Measurements from ENCODE around the gene CCDC33.

CCDC33 gene

GRCh38 chr15:74259292-74259648, 23.1 kb downstream of the CCDC33 start:
- H3K4me3 ChIP-seq (ENCODE audit: low read length) = no peak overlapping the region
- no peaks in the 10 kb centered on the region for H4K20me1 ChIP-seq (ENCODE audit: insufficient read depth, low read length)
- H3K9me3 ChIP-seq (replicated peaks; ENCODE audit: insufficient read depth, low read length) = no peaks in the 10 kb centered on the region
- H3K36me3 ChIP-seq (replicated peaks; ENCODE audit: insufficient read depth, low read length) = no peaks in the 10 kb centered on the region
- H3K9ac ChIP-seq (ENCODE audit: low read length) = no peak overlapping the region
- no peak overlapping the region for H3K27ac ChIP-seq (ENCODE audit: low read length)
- DNase-seq = no peak
- H3K9me2 ChIP-seq (replicated peaks; ENCODE audit: insufficient read depth, low read length) = no peaks in the 10 kb centered on the region
- no peaks in the 10 kb centered on the region for H3F3A ChIP-seq (ENCODE audit: insufficient read depth, low read length)
- H3K4me1 ChIP-seq (ENCODE audit: low read length) = no peaks in the 10 kb centered on the region
- H3K27me3 ChIP-seq (replicated peaks; ENCODE audit: insufficient read depth, low read length) = peaks cover 96% of the 10 kb centered on the region
- H2AFZ ChIP-seq (ENCODE audit: low read length) = no peak overlapping the region
- H3K4me2 ChIP-seq (ENCODE audit: low read depth, low read length) = no peak overlapping the region
- no peaks in the 10 kb centered on the region for H3K79me2 ChIP-seq (ENCODE audit: low read length)
- TF ChIP-seq EZH2phosphoT487 (IDR thresholded peaks at IDR 0.05; ENCODE audit: low read length) (no peak), EZH2 (optimal IDR thresholded peaks at IDR 0.05; ENCODE audit: low read depth, low read length) (no peak)
- TF ChIP-seq, protein P1, sequence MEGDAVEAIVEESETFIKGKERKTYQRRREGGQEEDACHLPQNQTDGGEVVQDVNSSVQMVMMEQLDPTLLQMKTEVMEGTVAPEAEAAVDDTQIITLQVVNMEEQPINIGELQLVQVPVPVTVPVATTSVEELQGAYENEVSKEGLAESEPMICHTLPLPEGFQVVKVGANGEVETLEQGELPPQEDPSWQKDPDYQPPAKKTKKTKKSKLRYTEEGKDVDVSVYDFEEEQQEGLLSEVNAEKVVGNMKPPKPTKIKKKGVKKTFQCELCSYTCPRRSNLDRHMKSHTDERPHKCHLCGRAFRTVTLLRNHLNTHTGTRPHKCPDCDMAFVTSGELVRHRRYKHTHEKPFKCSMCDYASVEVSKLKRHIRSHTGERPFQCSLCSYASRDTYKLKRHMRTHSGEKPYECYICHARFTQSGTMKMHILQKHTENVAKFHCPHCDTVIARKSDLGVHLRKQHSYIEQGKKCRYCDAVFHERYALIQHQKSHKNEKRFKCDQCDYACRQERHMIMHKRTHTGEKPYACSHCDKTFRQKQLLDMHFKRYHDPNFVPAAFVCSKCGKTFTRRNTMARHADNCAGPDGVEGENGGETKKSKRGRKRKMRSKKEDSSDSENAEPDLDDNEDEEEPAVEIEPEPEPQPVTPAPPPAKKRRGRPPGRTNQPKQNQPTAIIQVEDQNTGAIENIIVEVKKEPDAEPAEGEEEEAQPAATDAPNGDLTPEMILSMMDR (IDR thresholded peaks at IDR 0.05; ENCODE audit: low read length) = no peak

GRCh38 chr15:74259821-74260607, 23.9 kb downstream of the CCDC33 start:
- H3K36me3 ChIP-seq (replicated peaks; ENCODE audit: insufficient read depth, low read length) = no peaks in the 10 kb centered on the region
- H3K4me3 ChIP-seq (ENCODE audit: low read length) = no peak overlapping the region
- peaks cover 99% of the 10 kb centered on the region for H3K27me3 ChIP-seq (replicated peaks; ENCODE audit: insufficient read depth, low read length)
- H3K9ac ChIP-seq (ENCODE audit: low read length) = no peak overlapping the region
- H3K27ac ChIP-seq (ENCODE audit: low read length) = no peak overlapping the region
- no peaks in the 10 kb centered on the region for H4K20me1 ChIP-seq (ENCODE audit: insufficient read depth, low read length)
- no peak for TF ChIP-seq EZH2 (optimal IDR thresholded peaks at IDR 0.05; ENCODE audit: low read depth, low read length)
- TF ChIP-seq EZH2phosphoT487 (IDR thresholded peaks at IDR 0.05; ENCODE audit: low read length) = no peak
- TF ChIP-seq, protein P1 (IDR thresholded peaks at IDR 0.05; ENCODE audit: low read length) = no peak
- H3K9me2 ChIP-seq (replicated peaks; ENCODE audit: insufficient read depth, low read length) = no peaks in the 10 kb centered on the region
- no peaks in the 10 kb centered on the region for H3K79me2 ChIP-seq (ENCODE audit: low read length)
- no peaks in the 10 kb centered on the region for H3K9me3 ChIP-seq (replicated peaks; ENCODE audit: insufficient read depth, low read length)
- no peak overlapping the region for H3K4me2 ChIP-seq (ENCODE audit: low read depth, low read length)
- DNase-seq = no peak
- H2AFZ ChIP-seq (ENCODE audit: low read length) = no peak overlapping the region
- no peaks in the 10 kb centered on the region for H3F3A ChIP-seq (ENCODE audit: insufficient read depth, low read length)
- H3K4me1 ChIP-seq (ENCODE audit: low read length) = no peaks in the 10 kb centered on the region

GRCh38 chr15:74261041-74261440, 24.9 kb downstream of the CCDC33 start:
- H3K9me2 ChIP-seq (replicated peaks; ENCODE audit: insufficient read depth, low read length) = no peaks in the 10 kb centered on the region
- no peaks in the 10 kb centered on the region for H4K20me1 ChIP-seq (ENCODE audit: insufficient read depth, low read length)
- no peak overlapping the region for H3K4me2 ChIP-seq (ENCODE audit: low read depth, low read length)
- no peak for TF ChIP-seq EZH2 (optimal IDR thresholded peaks at IDR 0.05; ENCODE audit: low read depth, low read length)
- H3F3A ChIP-seq (ENCODE audit: insufficient read depth, low read length) = no peaks in the 10 kb centered on the region
- no peak overlapping the region for H3K9ac ChIP-seq (ENCODE audit: low read length)
- H3K4me1 ChIP-seq (ENCODE audit: low read length) = no peaks in the 10 kb centered on the region
- peaks cover 96% of the 10 kb centered on the region for H3K27me3 ChIP-seq (replicated peaks; ENCODE audit: insufficient read depth, low read length)
- H3K27ac ChIP-seq (ENCODE audit: low read length) = no peak overlapping the region
- H2AFZ ChIP-seq (ENCODE audit: low read length) = no peak overlapping the region
- no peaks in the 10 kb centered on the region for H3K9me3 ChIP-seq (replicated peaks; ENCODE audit: insufficient read depth, low read length)
- DNase-seq = no peak
- H3K79me2 ChIP-seq (ENCODE audit: low read length) = no peaks in the 10 kb centered on the region
- H3K4me3 ChIP-seq (ENCODE audit: low read length) = no peak overlapping the region
- no peaks in the 10 kb centered on the region for H3K36me3 ChIP-seq (replicated peaks; ENCODE audit: insufficient read depth, low read length)

DNA sequence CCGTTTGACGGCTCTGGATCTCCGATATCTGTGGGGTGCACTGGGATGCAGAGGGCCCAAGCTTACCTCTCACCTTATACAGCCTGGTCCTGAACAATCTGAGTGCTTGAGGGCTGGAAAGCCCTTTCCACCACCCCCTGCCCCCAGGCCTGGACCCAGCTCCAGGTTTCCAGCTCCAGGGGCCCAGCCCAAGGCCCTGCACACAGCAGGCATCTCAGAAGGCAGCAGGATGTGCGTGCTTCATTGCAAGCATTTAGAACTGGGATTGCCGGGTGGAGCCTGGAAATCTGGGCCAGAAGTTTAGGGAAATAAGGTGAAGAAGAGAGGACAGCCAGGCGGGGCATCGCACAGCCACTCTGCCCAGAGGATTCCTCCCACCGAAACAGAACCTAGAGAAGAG, 25.6 kb downstream of the CCDC33 start:
- no peak for DNase-seq
- H3K4me2 ChIP-seq (ENCODE audit: low read depth, low read length) = no peak overlapping the region
- no peaks in the 10 kb centered on the region for H4K20me1 ChIP-seq (ENCODE audit: insufficient read depth, low read length)
- no peak overlapping the region for H3K9ac ChIP-seq (ENCODE audit: low read length)
- H3K9me2 ChIP-seq (replicated peaks; ENCODE audit: insufficient read depth, low read length) = no peaks in the 10 kb centered on the region
- no peaks in the 10 kb centered on the region for H3K79me2 ChIP-seq (ENCODE audit: low read length)
- no peak overlapping the region for H3K4me3 ChIP-seq (ENCODE audit: low read length)
- no peaks in the 10 kb centered on the region for H3K9me3 ChIP-seq (replicated peaks; ENCODE audit: insufficient read depth, low read length)
- no peak overlapping the region for H2AFZ ChIP-seq (ENCODE audit: low read length)
- no peaks in the 10 kb centered on the region for H3K36me3 ChIP-seq (replicated peaks; ENCODE audit: insufficient read depth, low read length)
- no peaks in the 10 kb centered on the region for H3F3A ChIP-seq (ENCODE audit: insufficient read depth, low read length)
- no peak for TF ChIP-seq EZH2 (optimal IDR thresholded peaks at IDR 0.05; ENCODE audit: low read depth, low read length)
- TF ChIP-seq, protein P1 (IDR thresholded peaks at IDR 0.05; ENCODE audit: low read length) = no peak
- TF ChIP-seq EZH2phosphoT487 (IDR thresholded peaks at IDR 0.05; ENCODE audit: low read length) = no peak
- H3K27me3 ChIP-seq (replicated peaks; ENCODE audit: insufficient read depth, low read length) = peaks cover 96% of the 10 kb centered on the region
- no peak overlapping the region for H3K27ac ChIP-seq (ENCODE audit: low read length)
- no peaks in the 10 kb centered on the region for H3K4me1 ChIP-seq (ENCODE audit: low read length)
